ENCODE data around the gene PPRC1.

Gene PPRC1, protein sequence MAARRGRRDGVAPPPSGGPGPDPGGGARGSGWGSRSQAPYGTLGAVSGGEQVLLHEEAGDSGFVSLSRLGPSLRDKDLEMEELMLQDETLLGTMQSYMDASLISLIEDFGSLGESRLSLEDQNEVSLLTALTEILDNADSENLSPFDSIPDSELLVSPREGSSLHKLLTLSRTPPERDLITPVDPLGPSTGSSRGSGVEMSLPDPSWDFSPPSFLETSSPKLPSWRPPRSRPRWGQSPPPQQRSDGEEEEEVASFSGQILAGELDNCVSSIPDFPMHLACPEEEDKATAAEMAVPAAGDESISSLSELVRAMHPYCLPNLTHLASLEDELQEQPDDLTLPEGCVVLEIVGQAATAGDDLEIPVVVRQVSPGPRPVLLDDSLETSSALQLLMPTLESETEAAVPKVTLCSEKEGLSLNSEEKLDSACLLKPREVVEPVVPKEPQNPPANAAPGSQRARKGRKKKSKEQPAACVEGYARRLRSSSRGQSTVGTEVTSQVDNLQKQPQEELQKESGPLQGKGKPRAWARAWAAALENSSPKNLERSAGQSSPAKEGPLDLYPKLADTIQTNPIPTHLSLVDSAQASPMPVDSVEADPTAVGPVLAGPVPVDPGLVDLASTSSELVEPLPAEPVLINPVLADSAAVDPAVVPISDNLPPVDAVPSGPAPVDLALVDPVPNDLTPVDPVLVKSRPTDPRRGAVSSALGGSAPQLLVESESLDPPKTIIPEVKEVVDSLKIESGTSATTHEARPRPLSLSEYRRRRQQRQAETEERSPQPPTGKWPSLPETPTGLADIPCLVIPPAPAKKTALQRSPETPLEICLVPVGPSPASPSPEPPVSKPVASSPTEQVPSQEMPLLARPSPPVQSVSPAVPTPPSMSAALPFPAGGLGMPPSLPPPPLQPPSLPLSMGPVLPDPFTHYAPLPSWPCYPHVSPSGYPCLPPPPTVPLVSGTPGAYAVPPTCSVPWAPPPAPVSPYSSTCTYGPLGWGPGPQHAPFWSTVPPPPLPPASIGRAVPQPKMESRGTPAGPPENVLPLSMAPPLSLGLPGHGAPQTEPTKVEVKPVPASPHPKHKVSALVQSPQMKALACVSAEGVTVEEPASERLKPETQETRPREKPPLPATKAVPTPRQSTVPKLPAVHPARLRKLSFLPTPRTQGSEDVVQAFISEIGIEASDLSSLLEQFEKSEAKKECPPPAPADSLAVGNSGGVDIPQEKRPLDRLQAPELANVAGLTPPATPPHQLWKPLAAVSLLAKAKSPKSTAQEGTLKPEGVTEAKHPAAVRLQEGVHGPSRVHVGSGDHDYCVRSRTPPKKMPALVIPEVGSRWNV (N-terminal part only)

GRCh38 chr10:102132563-102133372 is at the start of gene PPRC1:
Gene PPRC1 (plus strand): TSS chr10:102133040. CDS start chr10:102133069, 29 bp downstream.
- DNase-seq, result peak; percentile 89

GRCh38 chr10:102083541-102083940 is 49.3 kb upstream of the PPRC1 start:
- no peak for DNase-seq

DNA sequence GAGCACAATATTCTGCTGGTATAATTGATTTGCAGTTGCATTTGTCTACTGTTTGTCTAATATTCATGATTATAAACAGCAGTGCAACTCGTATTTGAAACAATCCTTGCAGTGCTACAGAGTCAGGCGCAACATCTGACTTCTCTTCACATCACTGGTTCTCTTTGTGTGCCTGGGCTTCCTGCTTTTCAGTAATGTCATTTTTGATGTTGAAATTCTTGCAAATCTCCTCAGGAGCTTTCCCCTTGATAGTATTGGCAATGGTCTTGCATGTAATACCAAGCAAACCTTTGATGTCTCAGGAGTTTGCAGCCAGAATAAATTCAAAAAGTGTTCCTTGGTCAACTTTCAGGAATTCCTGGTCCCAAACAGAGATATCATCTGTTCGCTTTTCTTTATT is 47.5 kb upstream of the PPRC1 start:
- no peak for DNase-seq

DNA sequence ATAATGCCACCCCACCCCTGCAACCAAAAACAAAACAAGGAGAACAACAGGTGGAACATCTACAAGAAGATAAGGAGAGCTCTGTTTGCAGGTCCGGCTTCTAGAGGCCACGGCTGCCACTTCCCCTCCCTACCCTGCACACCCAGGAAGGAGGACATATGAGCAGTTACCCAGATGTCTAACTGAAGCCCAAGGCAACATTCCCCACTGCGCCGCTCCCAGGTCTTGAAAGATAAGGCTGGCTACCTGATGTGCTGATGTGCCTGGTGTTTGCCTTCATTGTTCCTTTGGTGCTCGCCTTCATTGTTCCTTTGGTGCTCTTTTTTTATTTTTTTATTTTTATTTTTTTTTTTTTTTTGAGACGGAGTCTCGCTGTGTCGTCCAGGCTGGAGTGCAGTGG is 46.6 kb upstream of the PPRC1 start:
- no peak for DNase-seq

DNA sequence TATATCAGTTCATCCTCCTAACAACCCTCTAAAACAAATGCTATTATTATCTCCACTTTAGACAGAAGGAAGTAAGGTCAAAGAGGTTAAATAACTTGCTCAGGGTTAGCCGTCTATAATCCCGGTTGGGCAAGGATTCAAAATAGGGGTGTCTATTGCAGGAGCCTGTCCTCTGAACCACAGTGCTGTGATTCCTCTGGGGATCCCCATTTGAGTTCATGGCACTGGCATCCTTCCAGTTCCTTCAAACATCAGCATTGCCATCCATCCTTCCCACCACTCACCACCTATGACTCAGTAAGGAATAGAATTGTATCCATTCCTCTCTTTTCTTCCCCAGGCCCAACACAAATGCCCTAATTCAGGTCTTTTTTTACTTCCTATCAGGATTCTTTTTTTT is 42.1 kb upstream of the PPRC1 start:
- DNase-seq, result no peak

- no peak for DNase-seq
Observed at GRCh38 chr10:102096449-102096848, 36.4 kb upstream of the PPRC1 start.

- DNase-seq, result no peak
Observed at GRCh38 chr10:102101152-102101551, 31.7 kb upstream of the PPRC1 start.

- no peak for DNase-seq
Observed at GRCh38 chr10:102102421-102102820, 30.4 kb upstream of the PPRC1 start.

DNA sequence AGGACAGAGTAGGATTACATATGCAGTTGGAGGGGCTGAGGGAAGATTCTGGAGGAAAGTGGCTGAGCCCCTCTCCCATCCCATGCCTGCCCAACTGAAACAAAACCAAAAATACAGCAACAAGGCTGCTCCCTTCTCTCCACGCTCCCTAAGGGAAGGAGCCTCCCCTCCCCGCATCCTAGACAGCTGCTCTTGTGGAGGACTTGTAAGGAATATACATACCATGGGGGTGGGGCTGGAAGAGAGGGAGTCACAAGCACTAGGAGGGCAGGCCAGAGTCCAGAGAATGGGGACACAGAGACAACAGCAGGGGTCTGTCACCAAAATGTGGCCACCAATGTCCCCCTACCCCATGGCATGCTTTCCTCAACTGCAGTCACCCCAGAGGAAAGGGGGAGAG is 25.8 kb upstream of the PPRC1 start:
- no peak for DNase-seq

DNA sequence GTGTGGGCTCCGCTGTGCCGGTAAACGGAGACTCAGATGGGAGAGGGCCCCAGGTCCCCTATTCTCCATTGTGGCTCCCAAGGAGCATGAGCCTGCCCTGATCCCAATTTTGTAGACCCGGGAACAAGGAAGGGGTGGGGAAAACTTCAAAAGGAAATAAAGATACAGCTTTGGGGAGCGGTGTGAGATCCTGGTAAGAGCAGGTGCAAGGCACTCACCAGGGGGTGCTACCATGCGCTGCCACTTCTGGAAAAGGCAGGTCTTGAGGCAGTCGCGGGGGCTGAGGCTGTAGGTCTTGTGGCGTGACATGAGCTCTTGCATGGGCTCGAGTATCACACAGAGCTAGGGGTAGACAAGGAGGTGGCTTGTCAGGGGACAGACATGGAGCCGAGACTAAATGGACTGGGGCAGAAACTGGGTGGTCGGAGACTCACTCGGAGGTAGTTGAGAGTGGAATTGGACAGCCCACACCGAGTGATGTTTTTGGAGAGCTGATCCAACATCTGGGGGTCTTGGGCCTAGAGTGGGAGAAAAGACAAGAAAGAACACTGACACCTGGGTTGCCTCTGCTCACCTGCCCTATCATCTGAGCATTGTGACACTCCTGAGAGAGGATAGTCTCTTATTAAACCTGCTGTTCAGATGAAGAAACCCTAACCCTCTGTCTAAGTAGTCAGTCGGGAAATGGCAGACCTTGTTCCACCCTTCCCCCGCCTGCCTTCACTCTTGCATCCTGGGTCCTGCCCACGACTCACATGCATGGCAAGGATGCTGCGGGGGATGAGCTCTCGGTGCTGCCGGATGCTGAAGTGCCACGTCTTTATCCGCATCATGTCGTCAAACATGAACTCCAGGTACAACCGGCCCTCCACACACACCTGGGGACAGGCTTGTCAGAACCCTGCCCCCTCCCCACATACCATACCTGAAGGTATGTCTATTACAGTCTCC is 23.4 kb upstream of the PPRC1 start:
- no peak for DNase-seq

- DNase-seq, result no peak
Observed at GRCh38 chr10:102111276-102111675, 21.6 kb upstream of the PPRC1 start.

GRCh38 chr10:102112210-102112817 is 20.5 kb upstream of the PPRC1 start:
- DNase-seq, result no peak

DNA sequence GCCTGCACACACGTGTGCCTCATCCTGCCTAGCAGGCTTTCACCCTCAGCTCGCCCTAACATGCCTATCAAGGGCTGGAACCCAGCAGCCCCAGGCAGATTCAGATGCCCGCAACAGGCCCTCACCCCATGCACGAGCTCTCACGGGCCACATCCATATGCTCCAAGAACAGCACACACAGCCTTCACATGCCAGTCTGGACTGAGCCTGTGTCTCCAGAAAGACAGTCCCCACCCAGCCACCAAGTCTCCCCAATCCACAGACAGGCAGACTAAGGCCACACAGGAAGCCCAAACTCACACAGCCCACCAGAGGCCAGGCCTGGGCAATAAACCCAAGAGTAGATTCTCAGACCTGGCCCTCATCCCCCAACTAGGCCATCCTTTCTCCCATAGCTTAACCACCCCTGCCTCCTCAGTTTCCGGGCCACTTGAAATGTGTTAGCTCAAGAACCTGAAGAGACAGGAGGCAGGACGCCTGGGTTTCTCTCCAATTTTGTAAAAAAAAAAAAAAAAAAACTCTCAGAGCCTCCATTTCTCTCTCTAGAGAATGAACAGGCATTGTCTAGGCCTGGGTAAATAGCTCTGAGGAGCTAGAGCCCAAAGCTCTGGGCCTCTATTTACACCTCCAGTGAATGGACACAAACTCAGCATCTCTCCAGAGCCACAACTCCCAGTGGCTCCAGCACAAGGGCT is 19.4 kb upstream of the PPRC1 start:
- no peak for DNase-seq

- DNase-seq, result no peak
Observed at GRCh38 chr10:102113956-102114857, 18.6 kb upstream of the PPRC1 start.

DNA sequence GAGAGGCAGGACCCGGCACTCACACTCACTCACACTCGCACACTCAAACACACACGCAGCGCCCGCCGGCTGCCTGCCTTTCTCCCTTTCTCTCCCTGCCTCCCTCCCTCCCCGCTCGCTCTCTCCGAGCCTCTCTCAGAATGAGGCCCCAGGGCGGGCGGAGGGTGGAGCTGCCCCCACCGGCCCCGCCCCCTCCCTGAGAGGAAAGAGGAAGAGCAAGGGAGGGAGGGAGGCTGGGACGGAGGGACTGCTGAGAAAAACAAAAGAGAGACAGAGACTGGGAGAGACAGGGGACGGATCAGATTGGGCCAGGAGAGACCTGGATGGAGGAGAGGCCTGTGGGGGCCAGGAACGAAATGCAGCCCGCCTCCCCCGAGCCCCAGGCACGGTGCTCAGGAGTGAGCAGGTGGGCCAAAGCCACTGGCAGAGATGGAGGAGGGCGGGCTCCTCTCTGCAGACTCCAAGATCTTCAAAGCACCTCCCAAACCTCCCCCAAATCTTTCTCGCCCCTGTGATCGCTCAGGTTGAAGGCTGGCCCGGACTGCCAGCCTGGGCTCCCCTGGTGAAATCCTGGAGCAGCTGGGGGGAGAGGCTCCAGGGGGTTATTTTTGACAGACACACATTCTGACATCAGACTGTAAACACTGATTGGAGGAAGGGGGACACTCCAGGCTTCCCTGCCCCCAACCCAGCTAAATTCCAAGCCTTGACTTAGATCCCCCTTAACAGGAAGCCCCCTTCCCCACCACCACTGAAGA is 17.8 kb upstream of the PPRC1 start:
- peak; percentile 38 for DNase-seq

GRCh38 chr10:102115775-102116174 is 17.1 kb upstream of the PPRC1 start:
- DNase-seq, result no peak

- DNase-seq, result no peak
Observed at GRCh38 chr10:102116656-102117055, 16.2 kb upstream of the PPRC1 start.
